Left hindlimb (tissue), 1 donor: ENCODE data around the gene CYB561D1.
"Not testable (repeated sequence)": the region's sequence is repeated elsewhere in the genome, so short reads cannot be mapped to it uniquely, and the experiment has no call there.

Experiments
- DNase-seq: peaks from one replicate; pipeline ENCODE4 v3.0.0-alpha.2; 2018

CYB561D1 gene

GRCh38 chr1:109493805-109494539 lies at the start of gene CYB561D1:
CYB561D1 (plus strand) TSS chr1:109494094; CDS start chr1:109494140, 46 bp downstream.
- DNase-seq = peak; percentile 93

- DNase-seq = no peak
These were observed 49.5 kb upstream of the CYB561D1 start for GRCh38 chr1:109444346-109444745.

- DNase-seq = not testable (repeated sequence)
These were observed 47.8 kb upstream of the CYB561D1 start for GRCh38 chr1:109445949-109446695.

- DNase-seq = no peak
These were observed 46.4 kb upstream of the CYB561D1 start for GRCh38 chr1:109447524-109447923.

- no peak for DNase-seq
These were observed 39.3 kb upstream of the CYB561D1 start for GRCh38 chr1:109454497-109455133.

GRCh38 chr1:109457819-109458218 lies 36.1 kb upstream of the CYB561D1 start:
- no peak for DNase-seq

GRCh38 chr1:109466125-109466451 lies 27.8 kb upstream of the CYB561D1 start:
- DNase-seq = no peak

- DNase-seq = peak; percentile 67
These were observed 27.2 kb upstream of the CYB561D1 start, which contains the start of gene SYPL2 for GRCh38 chr1:109466452-109467300. SYPL2 (plus strand) TSS chr1:109466546; CDS start chr1:109466844, 298 bp downstream.

GRCh38 chr1:109467301-109467777 lies 26.6 kb upstream of the CYB561D1 start:
- DNase-seq = no peak

GRCh38 chr1:109468061-109468460 lies 25.8 kb upstream of the CYB561D1 start:
- DNase-seq = no peak

- DNase-seq = no peak
These were observed 25.0 kb upstream of the CYB561D1 start for GRCh38 chr1:109468903-109469302.

- no peak for DNase-seq
These were observed 23.6 kb upstream of the CYB561D1 start for GRCh38 chr1:109470245-109470644.

- no peak for DNase-seq
These were observed 21.1 kb upstream of the CYB561D1 start for GRCh38 chr1:109472779-109473178.

GRCh38 chr1:109473284-109474057 lies 20.4 kb upstream of the CYB561D1 start:
- DNase-seq = not testable (repeated sequence)

- no peak for DNase-seq
These were observed 19.2 kb upstream of the CYB561D1 start for GRCh38 chr1:109474697-109475096.

- DNase-seq = no peak
These were observed 18.6 kb upstream of the CYB561D1 start for GRCh38 chr1:109475261-109475660.

GRCh38 chr1:109476825-109477224 lies 17.1 kb upstream of the CYB561D1 start:
- DNase-seq = no peak

GRCh38 chr1:109477821-109478220 lies 16.1 kb upstream of the CYB561D1 start:
- no peak for DNase-seq

- no peak for DNase-seq
These were observed 15.1 kb upstream of the CYB561D1 start for GRCh38 chr1:109478806-109479205.

- no peak for DNase-seq
These were observed 14.6 kb upstream of the CYB561D1 start for GRCh38 chr1:109479311-109479710.

GRCh38 chr1:109479901-109480300 lies 14.0 kb upstream of the CYB561D1 start:
- DNase-seq = no peak

- no peak for DNase-seq
These were observed 12.2 kb upstream of the CYB561D1 start for GRCh38 chr1:109481646-109482045.
